Ramos (cell line): ENCODE data around the gene COL23A1.

Source experiments
- in situ Hi-C: fragments of 300-500 bp; cut with MboI; formaldehyde crosslinking; loops from one replicate; pipeline ENCODE4 v1.14.3; 2022; ENCODE audit warnings: low sequenced_read_pairs; ENCODE audit not compliant: unreplicated experiment

Gene COL23A1

GRCh38 chr5:178213003-178213461 is 377.2 kb downstream of the COL23A1 start:
- in situ Hi-C loops, result no loop called here

GRCh38 chr5:178212241-178213002 is 377.8 kb downstream of the COL23A1 start:
- in situ Hi-C loops, result no loop called here

GRCh38 chr5:178211095-178212048 is 378.8 kb downstream of the COL23A1 start:
- in situ Hi-C loops, result no loop called here

GRCh38 chr5:178210686-178211085 is 379.5 kb downstream of the COL23A1 start:
- in situ Hi-C loops, result no loop called here

GRCh38 chr5:178210073-178210535 is 380.1 kb downstream of the COL23A1 start:
- in situ Hi-C loops, result no loop called here

- in situ Hi-C loops, result no loop called here
Measured at GRCh38 chr5:178209334-178210072, 380.7 kb downstream of the COL23A1 start.

- in situ Hi-C loops, result no loop called here
Measured at GRCh38 chr5:178208540-178209227, 381.5 kb downstream of the COL23A1 start.

- in situ Hi-C loops, result no loop called here
Measured at GRCh38 chr5:178207917-178208280, 382.3 kb downstream of the COL23A1 start.

- in situ Hi-C loops, result no loop called here
Measured at GRCh38 chr5:178207183-178207916, 382.8 kb downstream of the COL23A1 start.

- in situ Hi-C loops, result no loop called here
Measured at GRCh38 chr5:178206166-178207101, 383.8 kb downstream of the COL23A1 start.

GRCh38 chr5:178205749-178206047 is 384.5 kb downstream of the COL23A1 start:
- in situ Hi-C loops, result no loop called here

GRCh38 chr5:178204935-178205748 is 385.1 kb downstream of the COL23A1 start:
- in situ Hi-C loops, result no loop called here

- in situ Hi-C loops, result no loop called here
Measured at GRCh38 chr5:178204182-178204934, 385.8 kb downstream of the COL23A1 start, which contains the start of gene HNRNPAB. TSS of gene HNRNPAB (plus strand) at chr5:178204533. CDS start at chr5:178204838, 305 bp downstream.

- in situ Hi-C loops, result no loop called here
Measured at GRCh38 chr5:178203670-178204181, 386.5 kb downstream of the COL23A1 start.

GRCh38 chr5:178202541-178202940 is 387.7 kb downstream of the COL23A1 start:
- in situ Hi-C loops, result no loop called here

- in situ Hi-C loops, result no loop called here
Measured at GRCh38 chr5:178201927-178202235, 388.3 kb downstream of the COL23A1 start.
